GM19397 (cell line): Measurements from ENCODE around the gene ZBTB17.

Experiments
- ATAC-seq: cut with Tn5 transposase; IDR thresholded peaks from one replicate; pipeline ENCODE4 v1.9.1; 2021; ENCODE audit warnings: mild to moderate bottlenecking, moderate library complexity; ENCODE audit not compliant: unreplicated experiment

ZBTB17 gene

DNA sequence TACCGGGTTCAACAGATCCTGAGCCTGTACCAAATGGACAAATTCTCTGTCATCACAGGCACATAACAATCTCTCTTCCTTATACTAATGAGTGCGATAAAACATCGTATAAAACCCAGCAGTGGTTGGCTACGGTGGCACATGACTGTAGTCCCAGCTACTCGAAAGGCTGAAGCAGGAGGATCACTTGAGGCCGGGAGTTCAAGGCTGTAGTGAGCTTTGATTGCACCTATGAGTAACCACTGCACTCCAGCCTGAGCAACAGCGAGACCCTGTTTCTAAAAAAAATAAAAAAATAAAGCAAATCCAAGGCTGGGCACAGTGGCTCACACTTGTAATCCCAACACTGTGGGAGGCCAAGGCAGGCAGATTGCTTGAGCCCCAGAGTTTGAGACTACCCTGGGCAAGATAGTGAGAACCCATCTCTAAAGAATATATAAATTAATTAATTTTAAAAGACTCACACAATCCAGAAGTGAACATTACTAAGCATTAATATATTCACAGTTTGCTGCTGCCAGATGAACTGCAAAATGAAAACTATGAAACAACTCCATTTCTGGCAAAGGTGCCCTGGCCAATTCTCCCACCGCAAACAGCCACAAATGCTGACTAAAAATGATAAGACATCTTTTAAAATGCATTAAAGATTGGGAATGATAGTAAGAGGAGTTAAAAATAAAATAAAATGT lies 13.1 kb downstream of the ZBTB17 start:
- no peak for ATAC-seq

DNA sequence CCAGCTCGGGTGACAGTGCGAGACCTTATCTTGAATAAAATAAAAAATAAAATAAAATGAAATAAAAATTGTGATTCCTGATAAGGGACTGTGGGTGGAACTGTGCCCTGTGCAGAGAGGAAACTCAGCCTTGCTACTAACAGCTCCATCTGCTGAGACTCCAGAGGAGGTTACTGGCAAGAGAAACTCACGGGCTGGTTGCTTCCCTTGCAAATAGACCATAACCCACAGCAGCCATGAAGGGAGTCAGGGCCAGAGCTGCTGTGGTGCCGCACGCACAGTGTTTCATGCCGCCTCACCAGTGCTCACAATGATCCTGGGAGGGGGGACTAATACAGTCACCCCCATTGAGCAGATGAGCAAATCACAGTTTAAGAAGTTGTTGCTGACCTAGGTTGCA lies 13.7 kb downstream of the ZBTB17 start:
- ATAC-seq = no peak

DNA sequence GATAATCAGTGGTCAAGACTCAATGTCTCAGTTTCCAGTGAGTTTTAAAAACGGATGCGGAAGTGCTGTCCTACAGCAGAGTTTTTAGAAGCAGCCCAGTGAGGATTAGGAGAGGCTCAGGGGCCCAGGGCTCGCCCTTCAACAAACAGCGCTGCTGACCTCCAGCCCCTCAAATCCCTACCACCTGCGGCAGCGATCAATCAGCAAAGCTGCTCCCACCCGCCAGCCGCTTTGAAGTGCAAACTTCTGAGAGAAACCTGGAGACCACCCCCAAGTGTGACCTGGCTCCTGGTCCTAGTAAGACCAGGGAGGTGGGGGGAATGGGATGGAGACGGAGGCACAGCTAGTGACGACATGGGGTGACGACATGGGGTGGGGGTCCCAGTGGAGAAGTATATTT lies 14.4 kb downstream of the ZBTB17 start:
- no peak for ATAC-seq

GRCh38 chr1:15960808-15961207 lies 15.1 kb downstream of the ZBTB17 start:
- ATAC-seq = no peak

DNA sequence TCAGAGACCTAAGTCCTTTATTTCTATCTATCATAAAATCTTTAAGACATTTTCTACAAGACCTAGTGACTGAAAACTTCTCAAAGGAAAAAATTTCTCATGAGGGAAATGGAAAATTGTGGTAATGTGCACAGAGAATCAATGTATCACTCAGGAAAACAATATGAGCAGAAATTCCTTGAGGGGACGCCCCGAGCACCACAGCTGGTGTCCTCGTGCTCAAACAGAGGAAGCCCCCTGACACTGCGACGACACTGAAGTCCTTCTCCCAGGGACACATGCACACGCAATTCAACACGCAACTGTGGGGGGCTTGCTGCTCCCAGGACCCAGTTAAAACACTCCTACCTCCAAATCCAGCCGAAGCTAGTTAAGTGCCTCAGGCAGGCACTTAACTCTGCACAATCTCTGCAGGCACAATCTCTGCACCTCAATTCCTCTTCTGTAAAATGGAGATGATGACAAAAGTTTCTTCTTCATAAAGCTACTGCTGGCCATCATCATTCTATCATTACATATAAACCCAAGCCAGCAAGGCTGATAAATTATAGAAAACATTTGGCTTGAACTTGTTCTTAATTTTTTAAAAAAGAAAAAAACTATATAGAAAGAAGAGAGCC lies 16.0 kb downstream of the ZBTB17 start:
- ATAC-seq = no peak

DNA sequence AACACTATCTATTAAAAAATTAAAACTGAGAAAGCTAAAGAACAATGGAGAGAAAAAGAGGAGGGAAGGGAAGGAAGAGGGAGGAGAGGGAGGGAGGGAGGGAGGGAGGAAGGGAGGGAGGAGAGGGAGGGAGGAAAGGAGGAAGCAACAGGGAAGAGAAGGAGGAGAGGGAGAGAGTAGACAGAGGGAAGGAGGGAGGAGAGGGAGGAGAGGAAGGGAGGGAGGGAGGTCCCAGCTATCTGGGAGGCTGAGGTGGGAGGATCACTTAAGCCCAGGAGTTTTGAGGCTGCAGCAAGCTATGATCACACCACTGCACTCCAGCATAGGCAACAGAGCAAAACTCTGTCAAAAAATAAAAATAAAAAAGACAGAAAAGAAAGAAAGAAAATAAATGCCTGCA lies 16.5 kb downstream of the ZBTB17 start:
- no peak for ATAC-seq

DNA sequence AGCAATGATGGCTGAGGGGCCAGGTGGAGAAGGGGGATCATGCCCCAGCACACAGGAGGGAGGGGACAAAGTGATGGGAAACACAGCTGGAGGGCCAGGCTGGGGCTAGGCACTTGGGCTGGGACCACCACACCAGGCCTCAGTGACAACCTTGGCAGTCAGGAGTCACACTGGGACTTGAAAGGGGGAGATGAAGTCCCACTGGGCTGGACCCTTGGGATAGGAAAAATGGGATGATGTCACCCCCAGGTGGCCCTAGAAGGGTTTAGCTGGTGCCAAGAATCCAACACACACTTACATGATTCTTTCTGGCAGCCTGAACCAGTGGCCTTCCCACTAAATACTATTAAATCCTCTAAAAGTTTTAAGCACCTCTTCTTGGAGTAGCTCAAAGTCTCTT lies 17.1 kb downstream of the ZBTB17 start:
- ATAC-seq = no peak

DNA sequence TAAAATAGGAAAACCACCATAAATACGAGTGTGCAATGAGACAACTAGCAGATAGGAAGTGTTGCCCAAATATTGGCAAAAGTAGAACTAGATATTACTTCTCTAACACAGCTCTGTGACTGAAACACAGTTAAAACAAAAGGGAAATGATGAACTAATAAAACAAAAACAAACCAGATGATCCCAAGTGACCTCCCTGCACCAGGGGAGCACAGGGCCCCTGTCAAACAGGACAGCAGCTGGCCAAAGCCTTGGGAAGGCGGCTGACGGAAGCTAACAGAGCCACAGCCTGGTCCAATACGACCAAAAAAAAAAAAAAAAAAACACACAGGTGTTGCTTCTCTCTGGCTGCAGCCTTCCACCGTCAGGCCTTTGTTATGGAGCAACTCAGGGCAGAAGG lies 17.8 kb downstream of the ZBTB17 start:
- ATAC-seq = no peak

- no peak for ATAC-seq
These were observed 18.4 kb downstream of the ZBTB17 start for GRCh38 chr1:15957221-15958095.

GRCh38 chr1:15956150-15956549 lies 19.8 kb downstream of the ZBTB17 start:
- no peak for ATAC-seq

- no peak for ATAC-seq
These were observed 20.3 kb downstream of the ZBTB17 start for GRCh38 chr1:15955552-15955951.

- ATAC-seq = no peak
These were observed 21.6 kb downstream of the ZBTB17 start for GRCh38 chr1:15954316-15954715.

DNA sequence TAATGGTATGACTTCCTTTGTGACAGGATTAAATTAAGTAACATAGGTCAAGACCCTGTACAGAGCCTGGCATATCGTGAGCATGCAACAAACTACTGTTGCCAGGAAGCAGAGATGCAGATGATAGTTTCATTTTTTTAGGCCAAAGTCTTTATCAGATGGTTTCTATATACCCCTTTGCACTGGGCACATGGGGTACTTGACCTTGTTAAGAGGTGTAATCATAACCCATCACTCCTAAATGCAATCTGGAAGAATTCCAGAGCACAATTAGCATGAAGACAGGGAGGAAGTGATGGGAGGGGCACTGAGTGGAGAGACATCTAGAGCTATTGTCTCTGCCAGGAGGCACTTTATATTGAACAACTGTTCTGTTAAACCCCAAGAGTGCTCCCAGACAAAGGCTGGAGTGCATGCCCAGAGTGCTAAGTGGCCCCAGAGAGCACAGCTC lies 22.1 kb downstream of the ZBTB17 start:
- no peak for ATAC-seq

GRCh38 chr1:15953294-15953771 lies 22.6 kb downstream of the ZBTB17 start:
- no peak for ATAC-seq

DNA sequence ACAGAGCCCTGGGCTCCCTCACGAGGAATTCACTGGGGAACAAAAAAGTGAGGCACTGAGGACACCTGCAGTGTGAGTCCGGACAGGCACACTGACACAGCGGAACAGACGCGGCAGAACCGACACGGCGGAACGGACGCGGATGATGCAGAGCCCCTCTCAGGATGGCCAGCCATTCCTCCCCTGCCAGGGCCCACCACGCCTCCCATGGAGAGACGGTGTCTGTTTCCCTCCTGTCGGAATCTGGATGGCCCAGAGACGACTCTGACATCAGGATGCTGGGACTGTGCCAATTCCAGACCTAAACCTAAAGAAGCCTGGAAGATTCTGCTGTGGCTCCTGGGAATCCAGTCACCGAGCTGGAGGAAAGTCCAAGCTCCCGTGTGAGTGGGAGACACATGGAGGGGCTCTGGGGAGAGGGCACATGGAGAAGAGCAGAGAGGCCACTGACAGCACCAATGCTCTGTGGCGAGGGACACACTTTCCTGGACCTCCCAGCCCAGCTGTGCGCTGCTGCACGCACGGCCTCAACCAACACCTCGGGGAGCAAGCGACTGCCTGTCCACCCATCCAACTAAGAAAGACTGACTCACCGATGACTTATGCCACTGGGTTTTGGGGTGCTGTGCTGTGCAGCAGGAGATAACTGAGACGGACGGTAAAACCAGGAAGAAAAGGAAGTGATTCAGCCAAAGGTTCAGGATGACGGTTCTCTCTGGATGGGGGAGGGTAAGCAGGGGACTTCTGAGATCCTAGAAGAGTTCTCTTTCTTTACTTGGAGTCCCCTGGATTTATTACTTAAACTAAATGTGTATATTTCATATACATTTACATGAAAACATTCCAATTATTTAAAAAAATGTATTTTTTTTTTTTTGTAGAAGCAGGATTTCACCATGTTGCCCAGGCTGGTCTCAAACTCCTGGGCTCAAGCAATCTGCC lies 23.3 kb downstream of the ZBTB17 start:
- no peak for ATAC-seq

DNA sequence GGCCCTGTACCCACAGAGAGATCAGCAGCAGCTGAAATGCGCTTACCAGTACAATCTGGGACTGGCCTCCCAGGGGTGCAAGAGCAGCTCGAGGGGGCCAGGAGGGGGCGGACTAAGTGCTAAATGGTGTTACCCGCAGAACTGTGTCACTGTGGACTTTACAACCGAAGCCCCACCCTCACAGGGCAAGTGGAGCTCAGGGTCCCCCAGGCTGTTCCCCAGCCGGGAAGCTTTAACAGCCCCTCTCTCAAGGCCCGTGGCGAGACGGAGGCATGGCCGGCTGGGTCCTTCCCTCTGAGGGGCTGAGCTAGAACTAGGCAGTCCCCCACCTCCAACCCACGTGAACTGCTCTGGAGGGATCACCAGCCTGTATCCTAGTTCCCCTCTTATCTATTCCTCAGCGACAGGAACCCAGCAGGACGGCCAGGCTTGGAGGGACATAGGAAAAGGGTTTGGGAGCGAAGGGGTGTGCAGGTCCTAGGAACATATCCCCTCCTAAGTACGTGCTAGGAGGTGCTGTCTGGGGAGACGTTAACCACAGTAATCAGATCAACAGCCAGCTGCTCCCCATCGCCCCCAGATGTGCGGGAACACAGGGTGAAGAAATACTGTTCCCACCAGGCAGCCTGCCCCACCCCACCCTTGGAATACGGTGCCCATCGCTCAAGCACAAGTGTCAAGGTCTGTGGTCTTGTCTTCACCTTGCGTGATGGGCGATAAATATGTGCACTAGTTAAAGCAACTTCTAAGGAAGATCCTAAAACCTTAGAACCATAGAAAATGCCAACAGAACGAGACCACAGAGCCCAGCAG lies 24.4 kb downstream of the ZBTB17 start:
- ATAC-seq = no peak

- no peak for ATAC-seq
These were observed 25.1 kb downstream of the ZBTB17 start for GRCh38 chr1:15950763-15951295.

DNA sequence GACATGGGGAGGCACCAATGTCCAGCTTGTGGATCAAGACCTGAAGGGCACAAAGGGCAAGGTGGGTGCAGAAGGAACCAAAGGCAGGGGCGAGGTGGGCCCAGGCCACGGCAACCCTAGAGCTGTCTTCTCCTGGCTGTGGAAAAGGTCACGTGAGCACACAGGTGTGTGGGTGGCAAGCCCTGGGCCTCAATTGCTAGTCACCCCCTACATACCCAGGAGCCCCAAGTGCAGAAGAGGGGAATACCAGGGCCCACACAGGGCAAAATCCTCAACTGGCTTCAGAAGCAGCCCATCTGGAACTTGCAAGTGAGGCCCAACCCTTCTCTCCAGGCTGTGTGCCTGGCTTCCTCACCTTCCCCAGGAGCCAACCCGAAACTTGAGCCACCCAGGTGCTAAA lies 25.6 kb downstream of the ZBTB17 start:
- no peak for ATAC-seq

GRCh38 chr1:15949453-15950245 lies 26.3 kb downstream of the ZBTB17 start:
- ATAC-seq = no peak
